CD4-positive, alpha-beta T cell treated with Interleukin-4 for 1 hour (primary cell): ENCODE measurements around the gene CCDC178.
"Not testable (repeated sequence)": the region's sequence is repeated elsewhere in the genome, so short reads cannot be mapped to it uniquely, and the experiment has no call there.

Source experiments
- DNase-seq, 2 donors: peaks; one replicate each; pipeline ENCODE4 v3.0.0-alpha.2; 2020 to 2022

The CCDC178 gene

DNA sequence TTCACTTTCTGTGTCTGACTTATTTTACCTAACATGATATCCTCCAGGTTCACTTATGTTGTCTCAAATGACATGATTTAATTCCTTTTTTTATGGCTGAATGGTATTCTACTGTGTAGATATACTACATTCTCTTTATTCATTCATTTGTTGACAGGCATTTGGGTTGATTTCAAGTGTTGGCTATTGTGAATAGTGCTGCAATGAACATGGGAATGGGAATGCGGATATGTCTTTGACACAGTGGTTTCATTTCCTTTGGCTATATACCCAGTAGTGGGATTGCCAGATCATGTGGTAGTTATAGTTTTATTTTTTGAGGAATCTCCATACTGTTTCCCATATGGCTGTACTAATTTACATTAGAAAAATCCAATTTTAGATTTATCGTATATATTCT is 472.3 kb downstream of the CCDC178 start:
- no peak for DNase-seq

DNA sequence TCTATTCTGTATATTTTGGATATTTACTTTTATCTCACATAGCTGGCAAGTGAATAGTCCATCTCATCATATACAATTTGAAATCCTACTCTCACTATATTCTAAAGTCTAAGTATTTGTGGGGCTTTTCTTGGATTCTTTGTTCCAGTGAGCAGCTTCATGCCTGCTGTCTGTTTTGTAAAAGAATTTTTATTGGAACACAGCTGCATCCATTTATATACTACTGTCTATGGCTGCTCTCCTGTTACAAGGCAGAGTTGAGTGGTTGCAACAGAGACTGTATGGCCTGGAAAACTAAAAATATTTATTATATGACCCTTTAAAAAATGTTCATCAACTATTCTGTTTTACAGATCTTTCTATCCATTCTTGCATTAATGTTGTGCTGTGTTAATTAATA is 474.4 kb downstream of the CCDC178 start:
- no peak for DNase-seq

DNA sequence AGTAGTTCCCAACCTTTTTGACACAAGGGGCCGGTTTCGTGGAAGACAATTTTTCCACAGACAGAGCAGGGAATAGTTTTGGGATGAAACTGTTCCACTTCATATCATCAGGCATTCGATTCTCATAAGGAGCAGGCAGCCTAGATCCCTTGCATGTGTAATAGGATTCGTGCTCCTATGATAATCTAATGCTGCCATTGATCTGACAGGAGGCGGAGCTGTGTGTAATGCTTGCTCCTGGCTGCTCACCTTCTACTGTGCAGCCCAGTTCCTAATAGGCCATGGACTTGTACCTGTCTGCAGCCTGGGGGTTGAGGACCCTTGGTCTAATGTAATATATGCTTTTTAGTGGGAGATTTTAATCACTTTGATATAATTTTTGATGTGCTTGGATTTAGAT is 479.0 kb downstream of the CCDC178 start:
- no peak for DNase-seq

DNA sequence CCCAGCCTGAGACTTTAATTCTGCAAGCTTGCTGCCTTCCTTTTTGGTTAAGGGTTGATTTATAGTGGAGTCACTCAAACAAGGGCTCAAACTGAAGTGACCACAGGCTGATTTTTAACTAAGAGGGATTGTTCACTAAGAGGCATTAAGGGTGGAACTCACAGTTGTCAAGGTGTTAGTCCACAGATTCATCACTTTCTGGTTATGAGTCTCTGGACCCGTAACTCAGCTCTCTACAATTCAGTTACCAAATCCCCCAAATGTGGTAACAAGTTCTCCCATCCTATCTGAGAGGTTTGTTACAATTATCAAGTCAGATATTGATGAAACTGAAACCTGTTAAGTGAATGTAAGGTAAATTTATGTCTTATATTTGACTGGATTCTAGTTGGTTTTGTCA is 481.8 kb downstream of the CCDC178 start:
- DNase-seq, result no peak

DNA sequence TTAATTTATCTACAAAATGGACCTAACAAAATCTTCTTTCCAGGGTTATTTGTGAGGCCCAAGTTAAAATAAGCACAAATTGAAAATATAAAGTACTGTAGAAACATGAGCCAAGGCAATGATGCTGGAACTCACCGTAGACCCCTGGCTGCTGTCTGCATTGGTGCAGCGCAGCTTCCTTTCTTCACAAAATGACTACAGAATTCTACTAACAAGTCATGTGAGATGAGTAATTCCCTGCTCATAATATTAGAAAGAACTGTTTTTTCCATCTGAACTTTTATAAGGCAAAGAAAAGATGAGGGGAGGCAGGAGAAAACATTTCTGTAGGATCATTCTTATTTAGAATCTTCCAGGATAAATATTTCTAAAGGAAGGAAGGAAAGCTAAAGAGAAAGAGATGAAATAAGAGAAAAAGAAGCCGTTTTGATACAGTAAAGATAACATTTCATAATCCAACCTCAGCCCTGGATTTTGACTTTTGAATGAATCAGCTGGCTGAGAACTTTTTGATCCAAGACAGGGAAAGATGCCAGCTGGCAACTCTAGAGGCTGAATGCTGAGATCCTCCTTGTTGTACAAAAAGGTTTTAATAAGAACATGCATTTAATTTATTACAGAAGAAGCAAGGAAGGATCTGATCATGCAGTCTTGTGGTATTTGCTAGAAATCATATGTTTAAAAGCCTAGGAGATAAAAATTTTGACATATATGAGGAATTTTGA is 483.8 kb downstream of the CCDC178 start:
- no peak for DNase-seq

GRCh38 chr18:32952318-32952717 is 488.2 kb downstream of the CCDC178 start:
- not testable (repeated sequence) for DNase-seq

DNA sequence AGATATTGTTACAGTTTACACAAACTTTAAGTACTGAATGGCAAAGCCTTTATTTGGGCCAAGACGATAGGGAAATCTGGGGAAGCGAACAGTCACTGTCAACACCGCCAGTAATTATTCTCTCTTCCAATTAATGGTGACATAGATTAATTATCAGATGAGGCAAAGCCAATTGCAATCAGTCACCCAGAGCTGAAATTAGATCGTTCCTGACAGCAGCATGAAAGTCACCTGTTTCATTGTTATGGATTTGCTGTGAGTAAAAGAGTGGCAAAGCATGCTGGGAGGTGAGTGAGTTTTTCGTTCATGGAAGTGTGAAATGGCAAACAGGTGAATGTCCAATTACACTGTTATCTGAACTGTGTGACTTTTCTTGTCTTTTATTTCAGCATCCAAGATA is 502.9 kb downstream of the CCDC178 start:
- DNase-seq, result no peak

- DNase-seq, result no peak
Measured at GRCh38 chr18:32937066-32937465, 503.5 kb downstream of the CCDC178 start.

GRCh38 chr18:32934201-32934600 is 506.3 kb downstream of the CCDC178 start:
- DNase-seq, result no peak

- DNase-seq, result no peak
Measured at GRCh38 chr18:32930695-32931301, 509.7 kb downstream of the CCDC178 start.

- no peak for DNase-seq
Measured at GRCh38 chr18:32929213-32929612, 511.3 kb downstream of the CCDC178 start.

DNA sequence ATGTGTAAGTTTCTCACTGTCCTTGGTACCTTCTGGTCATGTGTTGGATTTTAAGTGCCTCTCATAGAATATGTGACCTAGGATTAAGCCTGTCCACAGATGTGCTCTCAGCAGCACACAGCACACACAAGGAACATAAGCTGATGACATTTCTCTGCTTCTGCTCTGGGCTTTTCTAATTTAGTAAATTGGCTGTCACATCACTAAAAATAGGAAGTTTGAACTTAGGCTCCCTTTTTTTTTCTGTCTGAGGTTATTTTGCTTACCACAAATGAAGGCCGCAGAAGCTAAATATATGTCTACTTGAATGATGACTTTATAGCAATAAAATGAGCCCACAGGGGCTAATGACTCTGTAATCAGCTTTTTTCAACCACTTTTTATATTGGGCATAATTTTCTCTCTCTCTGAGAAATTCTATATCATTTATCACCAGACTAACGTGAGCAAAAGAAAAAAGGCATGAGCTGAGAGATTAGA is 517.5 kb downstream of the CCDC178 start:
- no peak for DNase-seq

DNA sequence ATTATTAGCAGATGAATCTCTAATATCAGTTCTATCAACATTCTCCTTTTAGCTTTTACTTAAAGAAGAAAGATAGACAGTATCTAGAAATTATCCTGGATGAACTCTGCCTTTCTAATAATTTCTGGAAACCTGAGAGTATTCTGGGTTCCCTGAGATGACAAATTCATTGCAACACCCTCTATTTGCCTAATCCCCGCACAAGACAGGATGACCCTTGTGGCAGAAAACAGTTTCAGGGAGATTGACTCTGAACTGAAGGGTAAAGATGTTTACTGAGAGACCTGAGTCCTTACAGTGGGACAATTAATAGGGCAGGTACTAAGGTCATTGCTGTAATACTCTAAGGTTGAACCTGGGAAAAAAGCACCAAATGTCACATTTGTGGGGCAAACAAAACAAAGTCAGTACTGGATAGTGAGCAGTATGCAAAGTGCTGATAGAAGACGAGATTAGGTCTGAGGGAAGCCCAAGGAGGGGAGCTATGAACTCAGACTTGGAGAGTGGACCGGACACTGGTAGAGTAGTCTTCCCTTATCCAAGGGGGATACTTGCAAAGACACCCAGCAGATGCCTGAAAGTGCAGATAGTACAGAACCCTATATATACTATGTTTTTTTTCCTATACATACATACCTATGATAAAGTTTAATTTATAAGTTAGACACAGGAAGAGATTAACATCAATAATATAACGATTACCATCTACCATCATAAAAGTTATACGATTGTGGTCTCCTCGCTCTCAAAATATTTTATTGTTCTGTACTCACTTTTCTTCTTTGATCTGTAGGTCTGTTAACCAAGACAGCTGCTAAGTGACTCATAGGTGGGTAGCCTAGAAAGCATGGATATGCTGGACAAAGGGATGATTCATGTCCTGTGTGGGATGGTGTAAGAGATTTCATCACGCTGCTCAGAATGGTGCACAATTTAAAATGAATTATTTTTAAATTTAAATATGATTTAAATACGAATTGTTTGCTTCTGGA is 519.4 kb downstream of the CCDC178 start:
- no peak for DNase-seq

GRCh38 chr18:32919799-32920198 is 520.7 kb downstream of the CCDC178 start:
- DNase-seq, result peak in 1 of 2 donors; percentile 66

- no peak for DNase-seq
Measured at GRCh38 chr18:32918692-32919250, 521.8 kb downstream of the CCDC178 start.

DNA sequence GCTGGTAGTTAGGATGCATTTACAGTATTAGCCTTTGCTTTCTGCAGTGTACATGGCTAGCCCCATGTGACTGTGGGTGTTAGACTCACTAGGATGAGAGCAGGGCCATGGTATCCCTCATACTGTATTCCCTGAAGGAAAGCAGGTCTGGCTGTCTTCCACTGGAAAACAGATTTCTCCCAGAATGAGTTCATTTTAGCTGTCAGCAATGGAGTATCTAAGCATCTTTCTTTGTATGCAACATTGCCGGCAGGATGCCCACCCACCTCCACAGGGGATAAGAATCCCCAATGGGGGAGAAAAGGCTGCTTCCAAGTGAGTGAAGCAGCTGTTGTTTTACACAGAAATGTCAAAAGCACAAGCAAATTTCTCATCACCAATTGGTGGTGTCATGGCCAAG is 525.0 kb downstream of the CCDC178 start:
- no peak for DNase-seq

DNA sequence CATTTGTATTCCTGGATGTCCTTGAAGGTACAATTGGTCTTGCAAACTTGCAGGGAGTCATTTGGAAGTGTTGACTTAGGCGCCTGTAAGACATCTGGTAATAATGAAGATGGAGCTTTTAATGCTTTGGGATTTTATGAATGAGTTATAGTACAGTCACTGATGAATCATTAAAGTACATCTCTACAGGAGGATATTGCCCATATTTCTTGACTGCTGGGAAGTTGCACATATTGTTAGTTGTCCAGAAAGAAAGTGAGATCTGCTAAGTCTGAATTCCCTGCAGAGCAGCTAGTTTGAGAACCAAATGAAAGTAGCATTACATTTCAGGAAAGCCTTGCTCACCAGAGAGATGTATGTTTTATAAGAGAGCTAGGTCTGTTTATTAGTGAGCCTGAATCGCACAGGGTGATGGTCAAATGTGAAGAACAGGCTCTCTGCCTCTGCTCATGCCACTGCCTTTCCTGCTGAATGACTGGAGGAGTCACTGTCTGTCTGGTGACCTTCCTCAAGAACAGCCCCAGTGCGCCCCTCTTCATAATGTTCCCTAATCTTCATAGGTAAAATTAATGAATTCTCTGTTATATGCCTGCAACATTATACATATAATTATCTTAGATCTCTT is 528.7 kb downstream of the CCDC178 start:
- DNase-seq, result no peak

DNA sequence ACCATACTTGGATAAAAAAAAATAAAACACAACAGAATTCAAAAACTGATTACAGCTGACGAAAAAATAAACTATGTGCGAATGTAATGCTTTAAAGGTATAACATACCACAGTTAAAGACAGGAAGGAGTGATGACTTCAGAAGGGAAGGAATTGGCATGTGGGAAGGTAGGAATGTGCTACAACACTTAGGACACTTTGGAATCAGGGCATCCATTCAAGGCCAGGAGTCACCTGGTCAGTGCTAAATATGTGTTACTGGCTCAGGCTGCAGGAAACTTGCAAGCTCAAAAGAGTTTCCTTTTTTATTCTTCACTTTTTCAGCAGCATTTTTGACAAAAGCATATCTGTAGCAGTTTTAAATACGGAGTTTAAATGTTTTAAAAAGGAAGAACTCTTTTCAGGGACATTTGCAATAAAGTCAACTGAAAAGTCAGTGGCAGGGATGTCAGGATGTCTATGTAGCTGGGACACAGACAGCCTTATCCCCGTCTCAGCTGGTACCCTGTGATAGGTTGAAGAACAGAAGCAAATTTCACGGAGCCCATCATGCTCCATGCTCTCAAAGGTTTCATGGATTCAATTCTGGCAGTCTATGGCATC is 529.7 kb downstream of the CCDC178 start:
- no peak for DNase-seq

DNA sequence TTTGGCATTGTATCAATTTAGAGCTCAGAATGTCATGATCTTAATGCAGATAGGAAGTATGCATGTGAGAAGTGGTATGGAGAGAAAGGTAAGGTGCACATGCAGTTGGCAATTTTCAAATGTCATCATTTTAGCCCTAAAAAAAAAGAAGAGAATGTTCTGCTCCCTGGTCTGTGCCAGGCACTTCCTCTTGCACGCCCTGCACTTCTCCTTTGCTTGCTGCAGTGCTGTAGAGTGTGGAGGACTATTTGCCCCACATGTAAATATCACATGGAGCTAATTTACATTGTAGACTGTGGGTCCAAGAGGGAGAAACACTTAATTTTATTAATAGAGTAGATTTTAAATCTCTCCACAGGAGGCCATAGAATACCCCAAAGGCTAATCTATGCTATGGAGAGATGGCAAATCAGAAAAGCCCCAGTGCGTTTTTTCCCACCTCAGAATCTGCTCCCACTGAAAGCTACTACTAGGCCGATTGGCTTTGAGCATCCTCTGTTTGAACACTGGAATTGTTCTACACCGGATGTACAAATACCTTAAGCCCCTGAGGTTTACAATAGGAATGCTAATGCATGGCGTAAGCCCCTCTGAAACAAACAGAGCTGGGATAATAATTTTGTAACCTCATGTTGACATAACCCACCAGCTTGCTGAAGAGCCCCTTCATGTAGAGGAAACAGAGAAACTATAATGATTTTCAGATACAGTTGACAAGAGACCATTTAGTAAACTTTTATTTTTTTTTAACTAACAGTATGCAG is 530.5 kb downstream of the CCDC178 start:
- DNase-seq, result peak in 1 of 2 donors; percentile 23

- DNase-seq, result no peak
Measured at GRCh38 chr18:32908424-32908805, 532.1 kb downstream of the CCDC178 start.
